Uterus (tissue), 4 donors: ENCODE data around the gene PSMD4. TPM values are rescaled to one million over a fixed set of nuclear protein-coding genes. Genes with fewer than 3 reads are reported as not detected.

ENCODE experiments used
- DNase-seq, 2 donors: peaks; one replicate each; pipeline ENCODE4 v3.0.0-alpha.2; 2019 to 2020
- H3K27ac ChIP-seq, 2 donors: fragments of 200-600 bp; sonication (generic); 1 replicate in 1 of 2; 2 replicates in 1 of 2; pipeline ENCODE4 v1.5.1; 2016 to 2018
- H3K27me3 ChIP-seq, 2 donors: fragments of 200-600 bp; sonication (generic); one replicate each; pipeline ENCODE4 v1.5.1; 2018 to 2019; ENCODE audit warnings: control low read depth in 1 of 2
- H3K36me3 ChIP-seq, 2 donors: fragments of 200-600 bp; sonication (generic); one replicate each; pipeline ENCODE4 v1.5.1; 2019; ENCODE audit warnings: control low read depth in 1 of 2
- H3K4me1 ChIP-seq, 2 donors: fragments of 200-600 bp; sonication (generic); one replicate each; pipeline ENCODE4 v1.5.1; 2018 to 2019; ENCODE audit warnings: control low read depth in 1 of 2
- H3K4me3 ChIP-seq, 2 donors: fragments of 200-600 bp; sonication (generic); 1 replicate in 1 of 2; 2 replicates in 1 of 2; pipeline ENCODE4 v1.5.1; 2018 to 2019; ENCODE audit warnings: mild to moderate bottlenecking in 1 of 2
- H3K9me3 ChIP-seq, 2 donors: fragments of 200-600 bp; sonication (generic); one replicate each; pipeline ENCODE4 v1.5.1; 2019; ENCODE audit warnings: control low read depth in 1 of 2
- CTCF ChIP-seq, 4 experiments: fragments of 200-600 bp in 2 of 4; fragments of 450-650 bp in 2 of 4; sonication (generic) in 2 of 4; IDR thresholded peaks; one replicate each; pipeline ENCODE4 v1.5.1; 2016 to 2019; ENCODE audit warnings: antibody characterized with exemption in 4 of 4, mild to moderate bottlenecking in 2 of 4, moderate library complexity in 1 of 4
- POLR2A ChIP-seq, 2 donors: fragments of 450-650 bp; IDR thresholded peaks; one replicate each; pipeline ENCODE4 v1.6.1; 2016; ENCODE audit warnings: antibody characterized with exemption in 2 of 2, mild to moderate bottlenecking in 1 of 2, moderate library complexity in 1 of 2
- intact Hi-C: fragments of 100-400 bp; cut with DNase I; formaldehyde crosslinking; loops from one replicate; pipeline ENCODE4 v1.15.1; 2023; ENCODE audit warnings: low total_unique reads
- total RNA-seq, 4 donors: library from RNA; depleted of rRNA in 3 of 4; stranded (reverse); fragments of >200 nt in 3 of 4; gene quantifications; one replicate each; pipeline versions ENCODE4 v1.1.0 to v1.2.4, GENCODE V29; 2014 to 2023
- donor health status: DM: yes; HTN: yes; CAD: no.

Gene PSMD4
- total RNA-seq, 4 donors from 2014 or later: 73.5 to 114 (median 89.1) TPM

- Histone ChIP-seq H3K36me3 (no peaks in the 10 kb centered on the region), H3K27me3 (no peaks in the 10 kb centered on the region), H3K4me3 (no peak overlapping the region), H3K9me3 (no peaks in the 10 kb centered on the region), H3K4me1 (no peaks in the 10 kb centered on the region), H3K27ac (no peak overlapping the region)
- DNase-seq: no peak
- intact Hi-C loops: no loop called here
- TF ChIP-seq POLR2A (IDR thresholded peaks at IDR 0.05): no peak
These were observed 32.9 kb upstream of the PSMD4 start for GRCh38 chr1:151221616-151222015.

DNA sequence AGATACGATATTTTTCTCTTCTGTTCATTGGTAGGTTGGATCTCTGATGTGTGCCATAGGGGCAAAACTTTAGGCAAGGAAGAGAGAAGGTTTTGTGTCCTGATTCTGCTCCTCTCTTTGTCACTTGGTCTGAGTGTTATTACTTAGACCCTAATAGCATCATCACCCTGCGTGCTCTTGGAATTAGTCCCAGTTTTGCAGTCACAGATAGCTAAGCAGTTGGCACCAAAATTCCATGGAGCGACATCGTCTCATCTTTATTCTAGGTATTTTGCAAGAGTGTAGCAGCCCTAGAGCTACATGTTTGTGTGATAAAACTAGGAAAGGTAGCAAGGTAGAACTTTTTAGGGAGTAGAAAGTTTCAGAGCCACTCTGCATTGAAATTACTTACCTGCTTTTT lies 32.4 kb upstream of the PSMD4 start:
- Histone ChIP-seq H3K36me3 (no peaks in the 10 kb centered on the region), H3K4me1 (no peaks in the 10 kb centered on the region), H3K4me3 (no peak overlapping the region), H3K27me3 (no peaks in the 10 kb centered on the region), H3K27ac (no peak overlapping the region), H3K9me3 (no peaks in the 10 kb centered on the region)
- TF ChIP-seq POLR2A (IDR thresholded peaks at IDR 0.05): no peak
- no peak for TF ChIP-seq CTCF (IDR thresholded peaks at IDR 0.05)
- DNase-seq: no peak
- intact Hi-C loops: no loop called here

- Histone ChIP-seq H3K36me3 (no peaks in the 10 kb centered on the region), H3K27me3 (no peaks in the 10 kb centered on the region), H3K4me1 (no peaks in the 10 kb centered on the region), H3K27ac (no peak overlapping the region), H3K4me3 (no peak overlapping the region), H3K9me3 (no peaks in the 10 kb centered on the region)
- intact Hi-C loops: no loop called here
- TF ChIP-seq POLR2A (IDR thresholded peaks at IDR 0.05) (no peak), CTCF (IDR thresholded peaks at IDR 0.05) (no peak)
- no peak for DNase-seq
These were observed 19.3 kb upstream of the PSMD4 start for GRCh38 chr1:151235235-151235634.

- Histone ChIP-seq H3K9me3 (no peaks in the 10 kb centered on the region), H3K27ac (no peak overlapping the region), H3K4me3 (no peak overlapping the region), H3K27me3 (no peaks in the 10 kb centered on the region), H3K4me1 (no peaks in the 10 kb centered on the region), H3K36me3 (no peaks in the 10 kb centered on the region)
- intact Hi-C loops: no loop called here
- no peak for DNase-seq
- no peak for TF ChIP-seq CTCF (IDR thresholded peaks at IDR 0.05)
- TF ChIP-seq POLR2A (IDR thresholded peaks at IDR 0.05): no peak
These were observed 16.7 kb upstream of the PSMD4 start for GRCh38 chr1:151237678-151238466.

- Histone ChIP-seq H3K4me1 (no peaks in the 10 kb centered on the region), H3K36me3 (no peaks in the 10 kb centered on the region), H3K27ac (no peak overlapping the region), H3K9me3 (no peaks in the 10 kb centered on the region), H3K4me3 (no peak overlapping the region), H3K27me3 (no peaks in the 10 kb centered on the region)
- no peak for DNase-seq
- no peak for TF ChIP-seq CTCF (IDR thresholded peaks at IDR 0.05)
- no peak for TF ChIP-seq POLR2A (IDR thresholded peaks at IDR 0.05)
- intact Hi-C loops: no loop called here
These were observed 16.1 kb upstream of the PSMD4 start for GRCh38 chr1:151238467-151238739.

- H3K27ac ChIP-seq: no peak overlapping the region
- no peaks in the 10 kb centered on the region for H3K4me1 ChIP-seq
- no peaks in the 10 kb centered on the region for H3K36me3 ChIP-seq
- H3K27me3 ChIP-seq: no peaks in the 10 kb centered on the region
- no peak for DNase-seq
- intact Hi-C loops: no loop called here
- H3K9me3 ChIP-seq: no peaks in the 10 kb centered on the region
- TF ChIP-seq POLR2A (IDR thresholded peaks at IDR 0.05): no peak
- no peak overlapping the region for H3K4me3 ChIP-seq
These were observed 12.1 kb upstream of the PSMD4 start for GRCh38 chr1:151242442-151242841.
